Gastroesophageal sphincter (tissue), 4 donors: ENCODE measurements around the gene CCDC60. TPM values are rescaled to one million over a fixed set of nuclear protein-coding genes. Genes with fewer than 3 reads are reported as not detected.

Experiments used
- ATAC-seq: fragments of 150-250 bp; one replicate; pipeline ENCODE4 v1.9.1; 2016; ENCODE audit warnings: mild to moderate bottlenecking, moderate library complexity
- H3K27ac ChIP-seq, 4 donors: fragments of 200-600 bp; sonication (generic) in 3 of 4; 1 replicate in 3 of 4; 2 replicates in 1 of 4; pipeline ENCODE4 v1.5.1; 2016 to 2019
- H3K27me3 ChIP-seq: fragments of 200-600 bp; sonication (generic); one replicate; pipeline ENCODE4 v1.5.1; 2019
- H3K36me3 ChIP-seq, 2 donors: fragments of 200-600 bp; sonication (generic); one replicate each; pipeline ENCODE4 v1.5.1; 2019; ENCODE audit warnings: control low read depth in 1 of 2
- H3K4me1 ChIP-seq, 3 donors: fragments of 200-600 bp; sonication (generic); 1 replicate in 2 of 3; 2 replicates in 1 of 3; pipeline ENCODE4 v1.5.1; 2016 to 2019; ENCODE audit warnings: control low read depth in 2 of 3
- H3K4me3 ChIP-seq, 2 donors: fragments of 200-600 bp; sonication (generic); one replicate each; pipeline ENCODE4 v1.5.1; 2019; ENCODE audit warnings: mild to moderate bottlenecking in 1 of 2, moderate library complexity in 1 of 2
- H3K9me3 ChIP-seq, 3 donors: fragments of 200-600 bp; sonication (generic); one replicate each; pipeline ENCODE4 v1.5.1; 2017 to 2019; ENCODE audit warnings: control low read depth in 2 of 3
- CTCF ChIP-seq, 4 experiments: fragments of 200-600 bp in 2 of 4; fragments of 450-650 bp in 2 of 4; sonication (generic) in 1 of 4; IDR thresholded peaks; one replicate each; pipeline ENCODE4 v1.5.1; 2017 to 2019; ENCODE audit warnings: antibody characterized with exemption in 4 of 4, mild to moderate bottlenecking in 2 of 4, moderate library complexity in 2 of 4
- EP300 ChIP-seq: sonication (generic); formaldehyde crosslinking; IDR thresholded peaks from one replicate; pipeline ENCODE4 v1.6.1; 2017; ENCODE audit warnings: antibody characterized with exemption, mild to moderate bottlenecking
- POLR2A ChIP-seq, 2 donors: fragments of 450-650 bp; IDR thresholded peaks; one replicate each; pipeline ENCODE4 v1.6.1; 2017; ENCODE audit warnings: antibody characterized with exemption in 2 of 2, mild to moderate bottlenecking in 2 of 2, moderate library complexity in 1 of 2
- POLR2AphosphoS5 ChIP-seq: sonication (generic); formaldehyde crosslinking; IDR thresholded peaks from one replicate; pipeline ENCODE4 v1.6.1; 2017; ENCODE audit warnings: antibody characterized with exemption
- WGBS, 2 donors: methylation state at CpG; one replicate each; pipeline ENCODE4 v1.1.5; 2018; ENCODE audit warnings: low coverage in 1 of 2; 5-methylcytosine and 5-hydroxymethylcytosine counted together
- total RNA-seq, 4 donors: library from RNA; depleted of rRNA; stranded (reverse); fragments of >200 nt; gene quantifications; one replicate each; pipeline ENCODE4 v1.1.0, GENCODE V29; 2016

Gene CCDC60
- total RNA-seq, 4 donors from 2014 or later, result 0.40 TPM; not detected in 3

DNA sequence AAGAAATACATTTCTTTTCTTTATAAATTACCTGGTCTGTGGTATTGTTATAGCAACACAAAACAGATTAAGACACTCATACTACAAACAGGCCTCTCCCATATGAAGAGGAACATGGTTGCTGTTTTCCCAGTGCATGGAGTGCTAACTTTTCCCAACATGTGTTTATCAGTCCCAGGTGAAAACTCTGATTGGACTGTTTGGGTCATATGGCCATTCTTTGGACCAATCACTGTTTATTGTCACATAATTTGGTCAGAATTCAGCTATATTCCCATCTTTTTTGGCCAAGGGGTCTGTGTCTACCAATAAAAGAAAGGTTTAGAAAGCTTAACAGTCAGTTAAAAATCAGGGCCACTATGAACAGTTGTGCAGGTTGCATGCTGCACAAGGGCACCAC is 35.4 kb upstream of the CCDC60 start:
- no peak for ATAC-seq
- Histone ChIP-seq H3K27me3 (no peaks in the 10 kb centered on the region), H3K27ac (no peak overlapping the region), H3K36me3 (no peaks in the 10 kb centered on the region), H3K4me3 (no peak overlapping the region), H3K9me3 (no peaks in the 10 kb centered on the region), H3K4me1 (peaks cover 0 to 7% (median 0%) of the 10 kb centered on the region in 3 donors)
- no peak for TF ChIP-seq POLR2A (IDR thresholded peaks at IDR 0.05)
- no peak for TF ChIP-seq EP300
- no peak for TF ChIP-seq POLR2AphosphoS5
- TF ChIP-seq CTCF (IDR thresholded peaks at IDR 0.05), result no peak

DNA sequence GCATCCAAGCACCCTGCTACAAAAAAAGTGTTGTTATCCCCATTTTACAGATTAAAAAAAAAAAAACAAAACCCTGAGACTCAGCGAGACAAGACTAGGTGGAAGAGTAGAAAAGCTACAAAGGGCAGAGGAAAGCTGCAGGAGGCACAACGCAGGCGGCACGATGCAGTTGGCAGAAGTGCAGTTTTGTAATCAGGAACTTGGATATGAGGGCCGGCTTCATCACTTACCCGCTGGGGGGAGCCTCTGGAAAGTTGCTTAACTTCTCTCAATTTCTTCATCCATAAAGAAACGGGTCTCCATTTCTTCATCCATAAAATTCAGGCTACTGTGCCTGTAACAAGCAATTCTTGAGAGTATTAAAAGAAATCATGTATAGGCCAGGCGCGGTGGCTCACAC is 33.1 kb upstream of the CCDC60 start:
- Histone ChIP-seq H3K36me3 (no peaks in the 10 kb centered on the region), H3K4me1 (no peaks in the 10 kb centered on the region), H3K9me3 (no peaks in the 10 kb centered on the region), H3K27me3 (no peaks in the 10 kb centered on the region), H3K4me3 (no peak overlapping the region), H3K27ac (no peak overlapping the region)
- WGBS, 2 donors, result 85 to 88% methylated on average over 5 to 7 of the region's 9 CpGs
- ATAC-seq, result no peak
- TF ChIP-seq EP300 (no peak), POLR2AphosphoS5 (no peak), CTCF (IDR thresholded peaks at IDR 0.05) (no peak), POLR2A (IDR thresholded peaks at IDR 0.05) (no peak)

- 28 to 40% methylated on average over 5 to 6 of the region's 7 CpGs for WGBS, 2 donors
- no peak for ATAC-seq
These were observed 32.0 kb upstream of the CCDC60 start for GRCh38 chr12:119302451-119303080.

DNA sequence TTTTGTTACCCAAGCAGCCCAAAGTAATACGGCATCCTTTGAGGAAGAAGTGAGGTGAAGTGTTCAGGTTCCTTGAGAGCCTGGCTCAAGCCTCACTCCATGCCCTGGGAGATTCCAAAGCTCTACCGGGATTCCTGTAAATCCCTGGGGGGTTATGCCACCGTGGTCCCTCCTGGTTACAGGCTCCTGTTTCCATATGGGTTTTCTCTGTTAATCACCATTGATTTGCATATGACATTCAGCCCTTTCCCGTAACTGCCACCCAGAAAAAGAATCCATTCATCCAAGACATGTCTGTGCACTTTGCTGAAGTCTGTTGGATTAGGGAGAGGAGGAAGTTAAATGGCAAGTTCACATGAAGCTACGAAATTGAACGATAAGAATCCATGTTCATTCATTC is 27.9 kb upstream of the CCDC60 start:
- Histone ChIP-seq H3K36me3 (no peaks in the 10 kb centered on the region), H3K4me1 (peaks cover 0 to 11% (median 0%) of the 10 kb centered on the region in 3 donors), H3K27me3 (no peaks in the 10 kb centered on the region), H3K4me3 (no peak overlapping the region), H3K27ac (no peak overlapping the region), H3K9me3 (no peaks in the 10 kb centered on the region)
- TF ChIP-seq POLR2AphosphoS5 (no peak), CTCF (IDR thresholded peaks at IDR 0.05) (no peak), EP300 (no peak)
- ATAC-seq, result no peak
- WGBS, 2 donors, result 78 to 90% methylated on average over 6 of the region's 6 CpGs

More at GRCh38 chr12:119302451-119303080, 32.0 kb upstream of the CCDC60 start:
- Histone ChIP-seq H3K4me3 (no peak overlapping the region), H3K36me3 (no peaks in the 10 kb centered on the region), H3K27me3 (no peaks in the 10 kb centered on the region), H3K9me3 (no peaks in the 10 kb centered on the region), H3K27ac (no peak overlapping the region), H3K4me1 (no peaks in the 10 kb centered on the region)
- TF ChIP-seq CTCF (IDR thresholded peaks at IDR 0.05), result no peak
- TF ChIP-seq EP300, result no peak
- no peak for TF ChIP-seq POLR2A (IDR thresholded peaks at IDR 0.05)
- TF ChIP-seq POLR2AphosphoS5, result no peak

GRCh38 chr12:119307747-119308146 is 26.8 kb upstream of the CCDC60 start:
- WGBS, 2 donors, result 83 to 100% methylated on average over 1 of the region's 2 CpGs
- no peak for ATAC-seq
- peaks cover 0 to 11% (median 0%) of the 10 kb centered on the region in 3 donors for H3K4me1 ChIP-seq
- TF ChIP-seq POLR2AphosphoS5, result no peak
- no peak for TF ChIP-seq POLR2A (IDR thresholded peaks at IDR 0.05)
- no peaks in the 10 kb centered on the region for H3K27me3 ChIP-seq
- H3K9me3 ChIP-seq, result no peaks in the 10 kb centered on the region
- no peak overlapping the region for H3K4me3 ChIP-seq
- H3K27ac ChIP-seq, result no peak overlapping the region
- H3K36me3 ChIP-seq, result no peaks in the 10 kb centered on the region
